ENCODE results near the gene NOSTRIN.

GRCh38 chr2:168848225-168848624, 45.8 kb downstream of the NOSTRIN start:
- no peak for TF ChIP-seq CTCF (IDR thresholded peaks at IDR 0.05 in 4 of 5, conservative IDR thresholded peaks at IDR 0.05 in 1 of 5)
- TF ChIP-seq POLR2A (IDR thresholded peaks at IDR 0.05), result no peak

Measured in gastrocnemius medialis (tissue), 4 donors.